NK-92 (cell line): ENCODE measurements around the gene VPS52.
"Not testable (repeated sequence)": the region's sequence is repeated elsewhere in the genome, so short reads cannot be mapped to it uniquely, and the experiment has no call there.

Experiments
- DNase-seq: peaks from one replicate; lab custom pipeline; 2025; ENCODE audit not compliant: unreplicated experiment; lab: John Stamatoyannopoulos, UW

Gene VPS52

DNA sequence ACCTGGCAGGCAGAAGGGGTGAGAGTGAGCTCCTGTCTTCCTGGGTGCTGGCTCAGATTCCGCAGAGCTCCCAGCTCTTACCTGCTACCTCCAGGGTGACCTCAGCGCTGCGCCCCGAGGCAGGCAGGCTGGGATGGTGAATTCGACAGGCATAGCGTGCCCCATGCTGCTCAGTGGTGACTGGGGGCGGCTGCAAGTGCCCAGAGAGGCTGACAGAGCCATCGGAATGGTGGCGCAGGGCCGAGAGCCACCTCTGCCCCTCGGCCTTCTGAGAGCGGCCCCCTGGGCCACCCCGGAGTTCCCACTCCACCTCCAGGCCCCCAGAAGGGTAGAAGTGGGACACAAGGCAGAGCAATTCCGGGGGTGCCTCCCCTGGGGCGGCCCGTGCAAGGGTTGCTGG, 32.5 kb upstream of the VPS52 start:
- no peak for DNase-seq

DNA sequence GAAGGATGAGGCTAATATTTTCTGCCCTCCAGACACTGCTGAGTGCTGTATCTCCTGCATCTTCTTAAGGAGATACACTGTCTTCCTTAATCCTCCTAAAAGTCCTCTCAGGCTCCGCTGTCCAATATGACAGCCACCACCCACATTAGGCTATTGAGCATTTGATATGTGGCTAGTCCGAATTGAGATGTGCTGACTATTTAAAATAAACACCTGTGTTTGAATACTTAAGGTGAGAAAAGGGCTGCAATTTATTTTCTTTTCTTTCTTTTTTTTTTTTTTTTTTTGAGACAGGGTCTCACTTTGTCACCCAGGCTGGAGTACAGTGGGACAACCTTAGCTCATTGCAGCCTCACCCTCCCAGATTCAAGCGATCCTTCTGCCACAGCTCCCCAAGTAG, 30.2 kb upstream of the VPS52 start:
- no peak for DNase-seq

DNA sequence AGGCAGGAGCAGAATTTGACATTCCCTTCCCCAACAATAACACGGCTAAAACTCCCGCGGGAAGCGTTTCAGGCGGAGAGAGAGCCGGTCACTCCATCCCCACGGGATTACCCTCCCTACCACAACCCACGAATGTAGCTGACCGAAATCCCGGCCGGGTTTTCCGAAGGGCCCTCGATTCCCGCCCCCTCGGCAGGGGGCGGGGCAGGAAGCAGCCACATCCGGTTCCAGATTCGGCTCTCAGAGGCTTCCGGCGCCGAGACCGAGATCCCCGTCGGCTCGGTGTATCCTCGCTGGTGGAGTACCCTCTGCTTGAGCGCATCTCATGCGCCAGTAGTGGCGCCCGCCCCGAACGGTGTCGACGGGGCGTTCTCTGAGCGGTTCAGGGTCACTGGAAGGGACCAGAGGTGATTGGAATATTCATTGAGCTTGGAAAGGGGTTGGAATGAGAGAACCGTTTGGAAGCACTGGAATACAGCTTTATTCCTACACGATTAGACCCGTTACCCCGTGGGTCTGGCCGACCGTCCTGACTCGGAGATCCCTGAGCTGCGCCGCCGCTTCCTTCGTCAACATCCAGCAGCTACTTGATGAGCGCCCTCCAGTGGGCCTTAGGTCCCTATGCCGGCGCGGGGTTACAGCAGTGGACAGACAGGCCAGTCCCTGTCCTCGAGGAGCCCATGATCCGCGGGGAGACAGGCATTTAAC, 27.7 kb upstream of the VPS52 start:
- peak; percentile 43 for DNase-seq

DNA sequence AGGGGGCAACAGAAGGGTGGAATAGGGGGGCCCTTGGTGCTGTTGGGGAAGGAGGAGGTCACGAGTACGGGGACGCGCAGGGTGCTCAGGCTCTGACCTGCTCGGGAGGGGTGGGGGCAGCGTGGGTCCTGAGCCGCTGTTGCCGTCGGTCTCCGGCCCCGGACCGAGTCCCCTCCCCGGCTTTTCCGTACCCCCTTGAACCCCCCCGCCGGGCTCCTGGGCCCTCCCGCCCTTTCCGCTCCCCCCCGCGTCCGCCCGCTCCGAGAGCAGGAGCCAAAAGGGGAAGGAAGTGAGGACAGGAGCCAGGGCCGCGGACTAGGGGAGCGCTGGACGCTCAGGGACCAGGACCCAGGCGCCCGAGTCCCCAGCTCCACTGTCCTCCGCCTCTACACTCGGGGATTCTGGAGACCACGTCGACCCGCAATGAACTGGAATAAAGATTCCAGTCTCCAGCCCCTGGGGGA, 27.1 kb upstream of the VPS52 start, which contains the start of gene RGL2:
Gene RGL2 (minus strand): TSS at position 170 of the 464 bp plus-strand sequence. CDS start 332 bp downstream, outside the sequence.
- DNase-seq = no peak

DNA sequence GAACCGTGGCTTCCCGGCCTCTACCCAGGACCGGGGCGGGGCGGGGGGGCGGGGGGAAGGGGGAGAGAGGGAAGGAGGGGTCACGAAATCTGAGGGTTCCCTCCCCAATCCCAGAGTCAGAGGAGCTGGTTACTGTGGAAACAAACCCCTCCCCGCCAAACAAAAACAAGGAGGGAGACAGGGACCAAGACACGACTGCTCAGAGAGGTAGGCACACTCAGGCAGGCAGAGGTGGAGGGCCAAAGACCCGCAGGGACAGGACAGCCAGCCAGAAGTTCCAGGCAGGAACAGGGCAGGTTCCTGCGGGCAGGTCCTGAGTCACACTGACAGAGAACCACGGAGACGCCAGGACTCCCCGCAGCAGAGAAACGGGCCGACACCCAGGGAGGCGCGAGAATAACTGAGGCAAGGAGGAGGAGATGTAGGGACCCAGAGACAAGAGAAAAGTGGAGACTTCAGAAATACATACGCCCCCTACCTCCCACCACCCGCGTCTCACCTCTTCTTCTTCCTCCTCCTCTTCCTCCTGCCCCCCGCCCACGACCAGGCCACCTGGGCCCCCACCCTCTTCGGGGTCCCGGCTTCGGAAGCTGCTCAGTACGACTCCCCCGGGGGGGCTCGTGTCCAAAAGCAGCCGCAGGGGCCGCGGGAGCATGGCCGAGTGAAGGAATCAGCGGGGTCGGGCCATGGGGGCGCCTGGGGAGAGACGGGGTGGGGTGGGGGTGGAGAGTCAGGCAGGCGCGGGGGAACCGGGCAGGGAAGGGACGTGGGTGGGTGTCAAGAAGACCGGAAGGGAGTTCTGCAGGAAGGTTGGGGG, 26.5 kb upstream of the VPS52 start:
- no peak for DNase-seq

DNA sequence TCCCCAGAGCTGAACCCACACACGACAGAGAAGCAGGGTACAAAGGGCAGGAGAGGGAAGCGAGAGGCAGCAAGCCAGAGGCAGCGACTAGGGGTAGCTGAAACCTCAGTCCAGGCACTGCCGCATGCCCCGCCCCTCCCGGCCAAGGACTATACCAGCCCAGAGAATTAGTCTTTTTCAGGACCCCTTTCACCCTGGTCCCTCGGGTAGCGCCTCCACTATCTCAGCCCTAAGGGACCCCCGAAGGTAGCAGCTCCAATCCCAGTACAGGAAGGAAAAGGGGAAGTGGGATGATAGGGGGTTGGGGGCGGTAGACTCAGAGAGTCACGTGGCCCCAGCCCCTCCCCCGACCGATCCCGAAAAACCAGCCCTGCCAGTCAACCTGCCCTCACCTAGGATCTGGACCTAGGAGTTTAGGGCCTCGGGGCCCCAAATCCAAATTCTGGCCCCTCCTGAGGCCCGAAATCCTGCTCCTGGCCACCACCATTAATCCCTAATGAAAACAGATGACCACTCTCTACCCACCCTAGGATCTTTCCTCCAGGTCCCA, 25.8 kb upstream of the VPS52 start:
- DNase-seq = no peak

DNA sequence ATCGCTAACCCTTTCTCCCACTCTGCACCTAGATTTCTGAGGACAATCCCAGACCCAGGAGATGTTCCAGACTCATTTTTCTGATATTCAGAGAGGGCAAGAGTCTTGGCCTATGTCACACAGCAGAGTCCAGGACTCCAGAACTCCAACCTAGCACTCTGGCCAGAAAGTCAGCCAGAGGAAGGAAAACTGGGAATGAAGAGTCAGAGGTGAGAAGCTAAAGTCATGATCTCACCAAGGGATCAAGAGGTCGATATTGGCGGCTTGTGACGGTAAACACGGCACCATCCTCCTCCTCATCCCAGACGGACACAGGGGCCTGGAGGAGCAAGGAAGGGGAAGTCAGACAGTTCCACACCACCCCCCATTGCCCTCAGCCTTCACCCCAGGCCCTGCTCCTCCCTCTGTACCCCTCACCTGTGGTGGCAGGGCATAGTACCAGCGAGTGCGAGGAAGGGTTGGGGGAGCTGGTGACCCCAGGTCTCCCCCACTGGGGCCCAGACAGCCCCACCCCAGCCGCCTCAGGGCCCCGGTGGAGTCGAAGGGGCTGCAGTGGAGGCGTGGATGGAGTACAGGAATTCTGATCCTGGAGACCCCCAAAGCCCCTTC, 25.2 kb upstream of the VPS52 start:
- DNase-seq = no peak

DNA sequence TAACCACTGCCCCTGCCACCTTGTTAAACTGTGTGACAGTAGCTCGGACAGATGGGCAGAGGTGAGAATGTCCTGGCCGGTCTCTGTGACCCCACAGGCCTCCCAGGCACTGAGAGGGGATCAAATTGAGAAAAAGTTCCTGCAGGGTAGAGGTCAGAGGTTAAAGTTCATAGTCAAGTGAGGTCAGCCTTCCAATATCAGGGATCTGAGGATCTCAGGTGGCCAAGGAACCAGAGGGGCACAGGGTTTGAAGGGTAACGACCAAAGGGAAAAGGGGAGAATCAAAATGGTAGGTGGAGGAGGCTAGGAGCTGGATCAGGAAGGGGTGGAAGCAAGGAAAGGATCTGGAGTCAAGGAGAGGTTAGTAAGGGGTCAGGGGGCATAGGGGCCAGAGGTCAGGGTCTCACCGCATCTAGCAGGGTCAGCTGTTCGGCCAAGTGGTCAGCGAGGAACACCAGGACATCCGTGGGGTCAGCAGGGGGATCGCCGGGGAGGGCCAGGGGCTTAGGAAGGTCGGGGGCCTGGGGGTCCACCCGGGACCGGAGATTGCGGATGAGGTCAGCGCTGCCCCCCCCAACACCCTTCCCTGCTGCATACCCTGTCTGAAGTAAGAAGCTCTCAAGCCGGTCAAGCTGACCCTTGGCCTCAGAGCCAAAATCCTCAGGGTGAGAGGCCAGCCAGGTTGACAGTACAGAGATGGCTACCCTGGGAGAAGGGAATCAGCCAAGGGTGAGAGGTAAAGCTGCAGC, 24.1 kb upstream of the VPS52 start:
- DNase-seq = no peak

DNA sequence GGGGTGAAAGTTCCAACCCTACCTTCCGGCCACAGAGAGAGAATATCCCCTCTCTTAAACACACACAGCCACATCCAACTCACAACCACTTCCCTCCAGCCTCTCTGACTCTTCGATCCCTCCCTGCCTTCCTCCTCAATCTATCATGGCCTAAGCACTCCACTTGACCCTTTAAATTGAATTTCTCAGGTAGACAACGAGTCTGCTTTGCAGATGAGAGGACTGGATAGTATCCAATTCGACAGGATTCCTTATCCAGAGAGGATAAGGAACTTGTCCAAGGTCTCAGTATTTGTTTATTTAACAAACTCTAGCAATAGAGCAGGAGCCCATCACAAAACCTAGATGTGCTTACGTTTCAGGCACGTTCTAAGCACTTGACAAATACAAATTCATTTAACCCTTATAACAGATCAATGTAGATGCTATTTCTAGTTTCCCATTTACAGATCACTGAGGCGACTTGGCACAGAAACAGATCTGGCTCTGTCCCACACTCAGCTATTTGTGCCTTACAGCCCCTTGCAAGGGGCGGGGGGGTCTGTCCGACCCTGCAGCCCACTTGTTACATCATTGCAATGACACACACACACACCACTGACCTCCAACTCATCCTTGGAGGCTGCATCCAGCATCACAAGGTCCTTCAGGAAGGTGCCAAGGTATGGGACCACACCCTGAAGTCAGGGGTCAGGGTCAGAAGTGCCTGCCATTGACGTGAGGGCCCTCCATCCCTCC, 22.6 kb upstream of the VPS52 start:
- DNase-seq = no peak

DNA sequence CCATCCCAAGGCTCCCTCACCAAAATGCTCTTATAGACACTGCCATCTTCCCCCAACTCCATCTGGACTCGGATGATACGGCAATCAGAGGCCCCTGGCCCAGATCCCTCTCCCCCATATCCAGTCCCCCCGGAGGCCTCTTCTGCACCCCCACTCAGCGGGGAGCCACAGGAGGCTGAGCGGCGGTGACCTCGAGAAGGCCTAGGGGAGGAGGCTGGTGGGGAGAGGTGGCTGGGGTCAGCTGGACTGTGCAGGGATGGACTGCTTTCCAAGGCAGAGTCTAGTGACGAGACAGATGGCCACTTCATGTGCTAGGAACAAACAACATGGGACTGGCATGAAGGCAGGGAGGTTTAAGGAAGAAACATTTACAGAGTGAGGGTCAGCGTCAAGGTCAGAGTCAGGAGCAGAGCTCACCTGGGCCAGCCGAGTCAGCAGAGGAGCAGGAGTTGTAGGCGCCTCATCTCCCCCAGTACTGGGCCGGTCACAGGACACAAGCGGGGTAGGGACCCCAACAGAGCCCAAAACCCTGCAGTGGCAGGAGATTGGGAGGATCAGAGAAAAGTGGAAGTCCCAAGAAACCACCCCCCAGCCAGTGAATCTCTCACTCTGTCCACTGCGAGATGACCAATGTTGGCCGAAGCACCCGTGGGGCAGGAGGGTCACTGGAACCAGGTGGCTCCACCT, 21.5 kb upstream of the VPS52 start:
- no peak for DNase-seq

DNA sequence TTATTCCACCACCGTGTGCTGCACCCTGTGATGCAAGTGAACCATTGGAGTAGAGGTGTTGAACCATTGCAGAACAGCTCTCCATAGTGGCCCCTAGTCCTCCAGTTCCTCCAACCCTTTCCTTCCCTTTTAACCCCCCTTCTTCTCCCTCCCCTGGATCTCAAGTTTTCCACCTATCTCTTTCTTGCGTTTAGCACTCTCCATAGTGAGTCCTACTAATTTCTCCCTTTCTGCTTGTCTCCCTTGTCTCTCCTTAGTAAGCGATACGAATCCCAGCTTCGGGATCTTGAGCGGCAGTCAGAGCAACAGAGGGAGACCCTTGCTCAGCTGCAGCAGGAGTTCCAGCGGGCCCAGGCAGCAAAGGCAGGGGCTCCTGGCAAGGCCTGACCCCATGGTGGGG, 18.8 kb upstream of the VPS52 start:
- DNase-seq = no peak

DNA sequence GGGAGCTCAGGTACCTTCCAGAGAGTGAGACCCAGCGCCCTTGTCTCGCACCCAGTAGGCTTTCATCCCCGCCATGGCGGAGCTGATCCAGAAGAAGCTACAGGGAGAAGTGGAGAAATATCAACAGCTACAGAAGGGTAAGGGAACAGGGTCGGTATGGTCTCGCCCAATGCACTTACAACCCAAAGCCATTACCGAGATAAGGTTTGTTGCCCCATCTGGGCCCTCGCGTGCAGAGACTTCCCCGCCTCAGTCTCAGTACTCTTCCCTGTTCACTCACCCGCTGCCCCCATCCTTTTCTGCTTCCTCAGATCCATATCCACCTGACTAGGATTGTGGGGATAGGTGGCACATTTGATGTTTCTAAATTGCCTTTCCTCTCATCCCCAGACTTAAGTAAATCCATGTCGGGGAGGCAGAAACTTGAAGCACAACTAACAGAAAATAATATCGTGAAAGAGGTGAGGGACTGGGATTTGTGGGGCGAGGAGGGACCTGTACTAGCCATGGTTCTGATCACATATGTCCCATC, 18.2 kb upstream of the VPS52 start:
- no peak for DNase-seq

DNA sequence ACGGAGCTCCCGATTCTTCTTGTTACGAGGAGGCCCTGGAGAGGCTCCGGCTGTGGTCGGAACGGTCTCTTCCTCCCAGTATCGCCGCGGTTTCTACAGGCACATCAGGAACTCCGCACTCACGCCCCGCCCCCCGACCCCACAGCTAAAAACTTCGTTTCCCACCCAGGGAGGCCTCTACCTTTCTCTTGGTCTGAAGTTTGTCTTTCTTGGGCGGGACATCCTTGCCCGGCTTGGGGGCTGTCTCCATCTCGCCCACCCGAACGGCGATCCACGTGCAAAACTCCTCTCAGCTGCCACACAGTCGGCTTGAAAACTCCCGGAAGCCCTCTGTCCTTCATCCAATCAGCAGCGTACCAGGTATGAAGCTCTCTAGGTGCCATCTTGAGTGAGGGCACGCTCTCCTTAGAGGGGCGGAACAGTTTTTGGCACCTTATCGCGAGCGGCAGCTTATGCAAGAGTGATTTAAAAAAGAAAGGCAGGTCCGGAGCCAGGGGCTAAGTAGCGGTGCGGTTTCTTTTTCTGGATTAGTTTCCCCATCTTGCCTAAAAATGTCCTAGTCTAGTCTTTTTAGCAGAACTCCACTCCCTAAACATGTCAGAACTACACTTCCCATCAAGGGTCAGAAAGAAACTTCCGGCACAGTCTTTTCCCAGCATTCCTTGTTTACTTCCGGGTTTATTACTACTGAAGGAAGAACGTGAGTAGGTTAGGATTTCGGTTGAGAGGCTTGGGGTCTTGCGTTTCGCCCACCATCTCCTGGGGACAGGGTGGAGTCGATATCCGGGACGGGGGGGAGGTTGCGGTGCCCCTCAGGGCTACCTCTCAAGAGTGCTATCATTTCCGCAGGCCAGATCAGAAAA, 17.5 kb upstream of the VPS52 start, which contains the start of the genes PFDN6 and WDR46:
Gene PFDN6 (plus strand): TSS at position 681 of the 863 bp plus-strand sequence. CDS start 256 bp downstream, outside the sequence.
Gene WDR46 (minus strand): TSS at position 319 of the 863 bp plus-strand sequence. CDS start 69 bp downstream, at position 250.
- no peak for DNase-seq

DNA sequence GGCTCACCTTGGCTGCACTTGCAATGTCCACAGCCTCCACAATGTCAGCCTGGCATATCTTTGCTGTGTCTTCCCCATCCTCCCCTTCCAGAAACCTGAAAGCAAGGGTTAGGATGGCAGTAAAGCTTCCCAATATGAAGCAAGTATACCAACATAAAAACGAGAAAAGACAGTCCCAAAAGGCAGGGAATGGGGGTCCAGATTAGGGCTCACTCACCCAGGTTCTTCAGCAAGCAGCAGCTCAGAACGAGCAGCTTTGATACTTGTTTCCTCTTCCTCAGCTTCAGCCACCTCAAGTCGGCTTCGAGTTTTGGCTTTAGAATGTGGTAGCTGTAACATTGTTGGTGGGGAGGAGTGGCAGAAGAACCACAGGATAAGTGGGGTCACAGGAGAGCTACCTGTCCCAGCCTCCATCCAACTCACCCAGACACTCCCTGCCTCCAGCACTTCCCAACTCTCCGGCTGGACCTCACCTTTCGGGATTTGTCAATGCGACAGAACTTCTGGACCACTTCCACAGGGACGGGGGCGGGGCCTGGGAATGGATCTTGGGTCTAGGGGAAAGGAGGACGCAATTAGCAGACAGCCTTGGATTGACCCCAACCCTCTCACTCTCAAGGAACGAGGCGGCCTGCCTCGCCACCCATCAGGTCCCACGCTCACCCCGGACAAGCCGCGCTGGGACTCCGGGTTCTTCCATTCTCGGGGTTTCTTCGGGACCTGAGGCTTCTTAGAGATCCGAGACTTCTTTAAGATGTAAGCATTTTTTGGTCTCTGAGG, 16.7 kb upstream of the VPS52 start:
- DNase-seq = no peak

DNA sequence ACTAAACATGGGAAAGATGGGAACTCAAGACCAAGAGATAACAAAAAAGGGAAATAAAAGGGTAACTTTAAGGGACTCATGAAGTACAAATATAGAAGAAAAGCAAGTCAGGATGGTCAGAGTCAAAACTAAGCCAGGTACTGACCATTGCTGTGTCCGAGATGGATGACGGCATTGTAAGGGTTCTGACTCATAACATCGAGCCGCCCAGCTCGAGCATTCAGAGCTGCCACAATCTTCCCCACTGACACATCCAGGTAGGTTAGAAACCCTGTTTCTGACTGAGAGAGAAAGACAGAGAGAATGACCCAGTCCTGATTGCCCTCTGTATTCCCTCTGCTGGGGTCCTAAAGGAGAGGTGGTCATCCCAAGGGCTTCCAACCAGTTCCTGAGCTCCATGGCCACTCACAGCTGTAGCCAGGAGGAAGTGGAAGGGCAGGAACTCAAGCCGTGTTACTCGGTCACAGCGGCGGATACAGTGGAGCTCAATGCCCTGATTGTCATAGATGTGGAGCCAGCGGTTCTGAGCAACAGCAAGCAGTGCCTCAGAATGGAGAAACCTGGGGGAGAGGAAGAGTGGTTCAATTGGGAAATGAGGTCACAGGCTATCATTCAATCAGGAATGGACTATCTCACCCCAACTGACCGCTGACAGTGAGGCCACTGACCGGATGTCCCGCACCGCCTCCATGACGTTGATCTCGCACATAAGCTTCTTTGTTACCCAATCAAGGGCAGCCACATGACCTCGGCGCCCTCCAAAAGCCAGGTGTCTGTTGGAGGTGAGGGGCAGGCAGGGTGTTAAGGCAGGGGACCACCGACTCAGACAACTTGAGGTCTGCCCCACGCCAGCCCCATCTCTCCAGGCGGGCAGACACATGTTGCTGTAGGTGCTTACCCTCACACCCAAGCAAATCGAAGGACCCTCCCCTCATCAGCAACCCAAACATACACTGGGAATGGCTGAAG, 15.6 kb upstream of the VPS52 start:
- DNase-seq = no peak

DNA sequence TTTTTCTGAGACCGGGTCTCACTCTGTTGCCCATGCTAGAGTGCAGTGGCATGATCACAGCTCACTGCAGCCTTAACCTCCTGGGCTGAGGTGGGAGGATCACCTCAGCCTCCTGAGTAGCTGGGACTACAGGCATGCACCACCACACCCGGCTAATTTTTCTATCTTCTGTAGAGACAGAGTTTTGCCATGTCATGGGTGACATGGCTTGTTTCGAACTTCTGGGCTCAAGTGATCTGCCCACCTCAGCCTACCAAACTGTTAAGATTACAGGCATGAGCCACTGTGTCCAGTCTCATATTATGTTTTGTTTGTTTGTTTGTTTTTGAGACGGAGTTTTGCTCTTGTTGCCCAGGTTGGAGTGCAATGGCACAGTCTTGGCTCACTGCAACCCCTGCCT, 13.5 kb upstream of the VPS52 start:
- not testable (repeated sequence) for DNase-seq
